NAMALWA (cell line): ENCODE results near the gene ATXN7L2.

Experiments used
- DNase-seq: peaks from one replicate; pipeline ENCODE4 v3.0.0-alpha.2; 2015; ENCODE audit warnings: low spot score

The ATXN7L2 gene

DNA sequence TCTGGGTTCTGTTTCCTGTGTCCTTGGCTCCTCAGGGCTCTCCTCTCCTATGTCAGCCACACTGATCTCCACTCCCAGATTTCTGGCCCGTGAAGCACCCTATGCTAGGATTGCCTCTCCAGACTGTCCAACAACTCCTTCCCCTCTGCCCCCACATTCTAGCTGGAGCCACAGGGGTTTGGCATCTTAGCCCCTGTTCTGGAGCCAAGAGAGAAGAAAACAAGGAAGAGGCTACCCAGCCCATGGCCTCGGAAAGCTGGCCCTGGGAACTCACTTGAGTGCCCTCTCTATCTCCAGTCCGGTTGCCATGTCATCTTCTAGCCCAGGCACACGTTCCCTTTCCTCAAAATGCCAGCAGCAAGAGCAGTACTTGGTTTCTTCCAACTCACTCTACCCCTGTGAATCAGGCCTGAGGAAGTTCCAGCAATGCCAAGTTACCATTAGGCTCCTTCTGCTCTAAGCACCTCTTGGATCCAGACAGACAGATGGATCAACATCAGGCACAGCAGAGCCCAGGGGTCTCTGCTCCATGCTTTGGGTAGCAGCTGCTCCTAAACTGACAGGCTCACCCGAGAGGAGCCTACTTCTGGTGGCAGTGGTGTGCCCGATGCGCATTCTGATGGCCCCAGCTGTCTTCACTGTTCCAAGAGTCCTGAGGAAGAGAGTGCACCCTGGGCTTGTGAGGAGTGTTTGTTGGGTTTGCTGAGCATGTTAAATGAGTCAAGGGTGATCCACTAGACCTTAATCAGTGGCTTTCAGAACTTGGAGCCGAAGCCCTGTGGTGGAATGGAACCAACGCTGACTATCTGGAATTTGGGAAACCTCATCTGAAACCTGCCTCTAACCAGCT lies 44.4 kb downstream of the ATXN7L2 start:
- no peak for DNase-seq

DNA sequence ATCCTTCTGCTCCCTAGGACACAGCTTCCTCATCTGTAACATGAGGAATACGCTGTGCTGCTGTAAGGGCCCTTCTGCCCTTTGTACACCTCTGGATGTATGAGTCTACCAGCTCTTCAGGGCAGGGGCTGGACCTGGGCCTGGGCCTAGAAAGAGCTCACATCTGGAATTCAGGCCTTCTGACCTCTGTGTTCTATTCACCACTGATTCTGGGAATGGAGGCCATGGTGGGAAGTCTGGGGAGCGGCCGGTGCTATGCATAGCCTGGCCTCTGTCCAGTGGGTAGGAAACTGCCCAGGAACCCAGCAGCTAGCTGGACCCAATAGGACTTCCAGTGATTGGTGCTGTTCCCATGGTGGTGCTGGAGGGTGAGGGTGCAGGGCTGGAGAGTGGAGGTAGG lies 45.0 kb downstream of the ATXN7L2 start:
- no peak for DNase-seq

- DNase-seq, result no peak
Measured at GRCh38 chr1:109529881-109530456, 46.3 kb downstream of the ATXN7L2 start.

DNA sequence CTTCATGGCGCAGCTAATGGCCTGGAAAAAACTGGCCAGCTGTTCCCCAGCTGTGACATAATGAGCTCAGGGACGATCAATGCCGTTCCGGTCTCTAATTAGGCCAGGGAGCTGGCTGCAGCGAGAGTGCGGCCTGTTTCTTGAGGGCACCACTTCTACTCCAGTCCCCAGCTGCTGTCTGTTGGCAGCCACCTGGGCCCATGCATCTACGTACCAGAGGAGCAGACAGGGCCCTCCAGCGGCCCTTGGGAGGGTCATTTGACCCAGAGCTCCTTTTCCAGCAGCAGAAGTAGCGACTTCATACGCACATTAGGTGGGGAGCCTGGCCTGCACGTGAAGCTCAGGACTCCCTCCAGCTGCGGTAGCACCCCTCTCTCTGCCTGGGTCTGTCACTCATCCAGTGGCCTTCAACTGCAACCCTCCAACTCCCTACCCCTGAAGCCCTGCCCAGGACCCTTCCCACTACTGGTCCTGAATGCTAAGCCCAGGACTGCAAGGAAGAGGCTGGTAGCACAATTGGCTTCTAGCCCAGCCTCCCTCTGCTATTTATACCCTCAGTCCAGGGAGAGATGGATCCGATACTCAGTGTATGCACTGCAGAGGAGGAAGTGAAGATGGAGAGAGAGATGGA lies 46.9 kb downstream of the ATXN7L2 start:
- no peak for DNase-seq

- DNase-seq, result no peak
Measured at GRCh38 chr1:109531380-109531779, 47.7 kb downstream of the ATXN7L2 start.

- DNase-seq, result no peak
Measured at GRCh38 chr1:109531826-109532364, 48.2 kb downstream of the ATXN7L2 start.

DNA sequence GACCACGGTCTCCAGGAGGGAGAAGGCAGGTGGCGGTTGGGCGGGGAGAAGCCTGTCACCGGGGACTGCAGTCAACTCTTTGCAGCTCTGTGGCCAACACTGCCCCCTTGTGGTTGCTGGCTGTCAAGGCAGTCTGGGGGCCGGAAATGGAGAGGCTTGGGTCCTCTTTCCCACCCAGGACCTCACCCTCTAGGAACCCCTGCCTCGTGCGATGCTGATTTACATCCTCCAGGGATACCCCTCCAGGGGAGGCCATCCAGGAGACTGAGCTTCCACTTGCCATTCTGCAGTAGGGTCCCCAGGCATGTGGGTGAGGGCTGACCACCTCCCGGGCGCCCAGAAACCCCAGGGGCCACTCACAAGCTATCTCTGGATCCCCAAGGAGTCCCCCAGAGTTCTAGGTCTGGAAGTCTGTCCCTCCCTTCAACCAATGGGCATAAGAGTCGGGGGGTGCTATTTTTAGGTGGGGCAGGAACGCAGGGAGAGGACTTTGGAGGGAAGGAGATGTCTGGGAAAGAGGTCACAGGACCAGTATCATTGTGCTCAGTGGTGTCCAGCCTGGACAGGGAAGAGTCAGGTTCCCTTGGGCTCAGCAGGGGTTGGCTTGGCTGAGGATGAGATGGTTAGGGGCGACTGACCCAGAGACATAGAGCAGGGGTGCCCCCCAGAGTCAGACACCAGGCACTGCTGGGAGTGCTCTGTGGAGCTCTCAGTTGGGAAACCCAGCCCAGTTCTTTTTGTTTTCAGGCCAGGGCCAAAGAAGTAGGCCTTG lies 48.8 kb downstream of the ATXN7L2 start:
- DNase-seq, result peak; percentile 91

GRCh38 chr1:109534307-109534858 lies 50.7 kb downstream of the ATXN7L2 start:
- DNase-seq, result no peak

DNA sequence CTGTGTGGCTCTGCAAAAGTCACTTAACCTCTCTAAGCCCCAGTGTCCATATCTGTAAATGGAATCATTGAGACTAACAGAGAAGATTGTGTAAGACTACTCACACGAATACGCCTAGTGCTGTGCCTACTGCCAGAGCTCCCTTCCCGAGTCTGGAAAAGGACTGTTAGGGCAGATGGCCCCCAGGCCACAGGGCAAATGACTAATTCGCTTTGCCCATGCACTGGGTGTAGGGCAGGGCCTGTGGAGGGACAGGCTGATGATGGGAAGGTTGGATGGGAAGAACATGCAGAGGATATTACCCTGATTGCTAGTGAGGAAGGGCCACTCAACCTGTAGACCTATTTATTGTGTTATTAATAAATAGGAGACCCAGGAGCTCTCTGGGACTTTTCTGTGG lies 51.8 kb downstream of the ATXN7L2 start:
- no peak for DNase-seq

DNA sequence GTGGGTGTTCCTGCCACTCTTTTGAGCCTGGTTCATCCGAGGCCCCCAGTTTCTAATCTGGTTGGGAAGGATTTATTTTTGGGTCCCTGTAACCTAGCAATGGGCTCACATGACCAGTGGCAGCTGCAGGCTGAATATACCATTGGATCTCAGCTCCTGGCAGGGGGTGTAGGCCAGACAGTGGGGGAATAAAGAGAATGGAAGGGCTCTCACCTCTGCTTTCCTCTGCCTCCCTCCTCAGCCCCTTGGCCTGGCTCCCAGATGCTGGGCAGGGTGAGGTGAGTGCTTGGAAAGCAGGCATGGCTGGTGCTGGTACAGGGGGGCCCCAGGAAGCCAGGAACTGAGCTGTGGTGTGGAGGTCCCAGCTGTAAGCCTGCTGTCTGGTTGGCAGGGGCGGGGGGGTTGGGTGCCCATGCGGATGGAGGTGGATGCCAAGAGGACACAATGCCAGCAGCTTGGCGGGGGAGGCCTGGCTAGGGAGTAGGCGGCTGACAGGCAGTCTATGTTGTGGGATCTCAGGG lies 52.3 kb downstream of the ATXN7L2 start:
- DNase-seq, result no peak

DNA sequence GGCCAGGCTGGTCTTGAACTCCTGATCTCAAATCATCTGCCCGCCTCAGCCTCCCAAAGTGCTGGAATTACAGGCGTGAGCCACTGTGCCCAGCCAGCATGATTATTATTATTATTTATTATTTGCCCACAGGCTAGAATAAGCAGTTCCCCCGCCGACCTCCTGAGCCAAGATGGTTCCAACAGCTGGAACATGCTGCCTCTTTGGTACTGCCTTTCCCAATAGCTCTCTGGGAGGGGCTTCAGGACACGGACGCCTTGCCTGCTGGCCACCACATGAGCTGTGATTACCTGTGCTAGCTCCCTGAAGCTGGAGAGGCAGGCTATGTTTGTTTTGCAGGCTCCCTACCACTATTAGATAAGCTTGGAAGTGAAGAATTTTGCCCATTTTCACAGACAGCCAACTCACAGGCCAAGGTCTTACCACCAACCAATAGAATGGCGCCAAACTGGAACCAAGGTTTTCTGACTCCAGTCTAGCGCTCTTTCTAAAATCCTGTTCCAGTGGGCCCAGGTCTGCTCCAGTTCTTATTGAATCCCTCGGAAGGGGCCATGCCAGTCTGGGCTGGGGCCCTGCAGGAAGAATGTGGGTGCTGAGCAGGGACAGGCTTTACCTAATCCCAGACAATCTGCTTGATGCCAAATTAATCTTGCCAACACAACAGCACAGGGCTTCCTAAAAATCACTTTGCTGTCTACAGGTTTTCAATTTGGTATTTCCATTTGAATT lies 53.9 kb downstream of the ATXN7L2 start:
- no peak for DNase-seq

GRCh38 chr1:109538827-109539555 lies 55.3 kb downstream of the ATXN7L2 start:
- no peak for DNase-seq

GRCh38 chr1:109539676-109540075 lies 56.0 kb downstream of the ATXN7L2 start, which contains the start of gene GPR61:
GPR61 (plus strand) TSS chr1:109539872; CDS start chr1:109543023, 3,151 bp downstream.
- DNase-seq, result no peak

DNA sequence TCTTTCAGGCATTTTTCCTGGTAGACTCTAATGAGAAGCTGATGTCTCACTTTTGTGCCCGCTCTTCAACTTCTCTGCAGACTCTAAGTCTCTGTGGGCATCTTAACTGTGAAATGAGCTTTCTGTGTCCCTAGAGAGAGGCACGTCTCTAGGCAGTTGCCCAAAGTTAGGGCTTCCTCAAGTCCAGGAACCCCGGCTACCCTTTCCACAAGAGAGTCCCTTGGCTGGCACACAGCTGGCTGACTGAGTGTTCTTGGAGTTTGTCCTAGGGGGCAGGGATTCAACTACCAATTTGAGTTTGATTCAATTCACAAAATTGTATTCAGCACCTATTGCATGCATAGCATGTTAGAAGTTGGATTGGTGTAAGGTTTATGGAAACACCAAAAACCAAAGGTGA lies 57.4 kb downstream of the ATXN7L2 start:
- no peak for DNase-seq
